HG02623 (cell line): ENCODE data around the gene LENG9.

ENCODE experiments used
- ATAC-seq: cut with Tn5 transposase; IDR thresholded peaks from one replicate; pipeline ENCODE4 v1.9.1; 2021; ENCODE audit warnings: moderate library complexity; ENCODE audit not compliant: unreplicated experiment

Gene LENG9

DNA sequence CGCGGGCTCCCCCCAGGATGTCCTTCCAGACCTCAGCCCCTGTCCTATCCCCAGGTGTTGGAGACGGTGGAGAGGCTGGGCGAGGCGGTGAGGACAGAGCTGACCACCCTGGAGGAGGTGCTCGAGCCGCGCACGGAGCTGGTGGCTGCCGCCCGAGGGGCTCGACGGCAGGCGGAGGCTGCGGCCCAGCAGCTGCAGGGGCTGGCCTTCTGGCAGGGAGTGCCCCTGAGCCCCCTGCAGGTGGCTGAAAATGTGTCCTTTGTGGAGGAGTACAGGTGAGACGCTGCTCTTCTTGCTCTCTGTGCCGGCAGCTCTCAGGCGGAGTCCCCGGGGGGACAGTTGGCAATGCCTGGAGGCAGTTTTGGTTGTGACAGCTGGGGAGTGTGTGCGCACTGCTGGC is 41.4 kb downstream of the LENG9 start:
- no peak for ATAC-seq

DNA sequence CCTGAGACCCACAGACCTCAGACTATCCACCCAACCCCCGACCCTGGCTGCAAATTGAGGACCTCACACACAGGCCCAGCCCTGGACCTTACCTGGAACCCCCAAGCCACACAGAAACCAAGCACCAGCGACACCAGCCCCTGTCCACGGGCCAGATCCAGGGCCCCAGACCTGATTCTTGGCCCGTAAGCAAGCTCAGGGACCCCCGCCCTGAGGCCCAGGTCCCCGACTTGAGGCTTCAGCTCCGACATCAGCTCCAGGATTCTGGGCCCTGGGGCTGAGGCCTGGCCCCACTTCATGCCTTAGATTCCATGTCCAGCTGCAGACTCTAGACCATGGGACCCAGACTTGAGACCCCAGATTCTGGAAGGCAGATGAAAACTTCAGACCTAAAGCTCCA is 42.1 kb downstream of the LENG9 start:
- ATAC-seq = no peak

DNA sequence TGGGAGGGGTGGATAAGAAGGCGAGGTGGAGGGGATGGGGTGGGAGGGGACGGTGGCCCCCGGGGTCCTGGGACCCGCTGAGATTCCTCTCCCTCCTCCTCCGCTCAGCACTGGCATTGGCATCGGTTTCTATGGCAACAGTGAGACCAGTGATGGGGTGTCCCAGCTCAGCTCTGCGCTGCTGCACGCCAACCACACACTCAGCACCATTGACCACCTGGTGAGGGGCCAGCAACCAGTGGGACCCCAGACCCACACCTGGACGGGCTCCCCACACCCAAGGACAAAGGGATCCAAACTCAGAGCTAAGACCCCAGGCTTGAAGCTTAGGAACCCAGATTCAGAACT is 42.4 kb downstream of the LENG9 start:
- ATAC-seq = no peak

DNA sequence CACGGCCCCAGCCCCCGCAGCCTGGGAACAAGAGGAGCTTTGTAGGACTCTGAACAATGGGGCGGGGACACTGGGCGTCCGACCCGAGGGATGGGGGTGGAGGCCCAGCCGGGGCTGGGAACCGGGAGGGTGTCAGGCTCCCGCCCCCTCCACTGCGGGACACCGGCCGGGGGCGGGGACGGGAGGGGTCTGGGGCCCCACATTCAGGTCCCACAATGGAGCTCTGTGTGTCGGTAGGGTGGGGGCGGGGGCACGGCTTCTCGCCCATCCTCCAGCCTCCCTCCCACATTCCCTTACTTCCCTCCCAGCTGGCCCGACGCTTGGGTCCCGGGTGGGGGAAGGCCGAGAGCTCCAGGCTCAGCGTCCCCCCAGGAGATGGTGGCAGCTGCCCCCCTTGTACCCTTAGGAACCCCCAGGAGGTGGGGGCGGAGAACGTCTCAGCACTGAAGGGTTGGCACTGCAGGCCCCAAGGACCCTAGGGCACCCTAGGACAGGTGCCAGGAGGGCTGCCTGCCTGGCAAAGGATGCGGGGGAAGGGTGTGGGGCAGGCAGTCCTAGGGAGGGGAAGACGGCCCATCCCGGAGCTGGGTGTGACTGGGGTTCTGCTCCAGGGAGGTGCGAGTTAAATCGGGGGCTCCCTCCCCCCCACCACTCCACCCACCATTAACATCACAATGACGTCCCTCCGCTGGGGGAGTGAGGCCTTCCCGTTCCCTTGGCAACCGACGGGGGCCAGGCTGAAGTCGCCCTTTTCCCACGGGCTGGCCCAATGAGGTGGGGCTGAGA is 43.0 kb downstream of the LENG9 start:
- no peak for ATAC-seq

DNA sequence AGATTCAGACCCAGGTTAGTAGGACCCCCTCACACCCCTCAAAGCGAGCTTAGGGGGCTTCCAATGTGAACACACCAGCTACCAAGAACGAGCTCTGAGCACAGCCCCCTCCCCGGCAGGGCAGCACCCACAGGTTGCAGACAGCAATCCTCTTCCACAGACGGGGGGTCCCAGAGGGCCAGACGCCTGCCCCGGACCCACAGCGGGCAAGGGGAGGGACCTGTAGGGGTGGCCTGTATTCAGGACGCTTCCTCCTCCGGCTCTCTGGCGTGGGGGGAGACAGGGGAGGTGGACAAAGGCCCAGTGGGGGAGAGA is 43.6 kb downstream of the LENG9 start:
- ATAC-seq = no peak

DNA sequence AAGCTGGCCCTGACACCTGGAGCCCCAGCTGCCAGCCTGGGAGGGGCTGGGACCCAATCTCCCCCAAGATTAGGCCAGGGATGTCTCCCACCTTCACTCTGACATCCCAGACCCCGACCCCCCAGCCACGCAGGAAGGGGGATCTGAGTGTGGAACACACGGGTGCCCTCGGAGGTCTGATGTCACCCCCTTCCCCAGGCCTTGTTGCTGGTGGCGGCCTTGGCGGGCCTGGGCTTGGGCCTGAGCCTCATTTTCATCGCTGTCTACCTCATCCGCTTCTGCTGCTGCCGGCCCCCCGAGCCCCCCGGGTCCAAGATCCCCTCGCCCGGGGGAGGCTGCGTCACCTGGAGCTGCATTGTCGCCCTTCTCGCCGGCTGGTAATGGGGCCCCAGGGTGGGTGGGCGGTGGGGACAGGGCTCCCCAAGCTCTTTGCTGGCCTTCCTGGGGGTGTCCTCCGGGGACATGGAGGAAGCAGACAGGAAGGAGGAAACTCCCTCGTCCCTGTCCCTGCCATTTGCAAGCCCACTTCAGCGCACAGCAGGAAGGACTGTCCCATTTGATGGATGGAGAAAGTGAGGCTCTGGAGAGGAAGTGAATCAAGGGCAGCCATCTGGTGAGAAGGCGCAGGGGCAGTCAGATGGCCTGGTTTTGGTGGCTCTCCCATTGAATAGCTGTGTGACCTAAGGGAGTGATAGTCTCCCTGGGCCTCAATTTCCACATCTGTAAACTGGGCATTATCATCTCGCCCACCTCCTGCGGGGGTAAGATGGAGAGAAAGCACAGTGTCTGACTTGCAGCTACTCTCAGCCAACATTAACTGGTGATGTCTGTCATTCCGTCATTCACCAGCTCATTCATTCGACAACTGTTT is 44.4 kb downstream of the LENG9 start:
- no peak for ATAC-seq

DNA sequence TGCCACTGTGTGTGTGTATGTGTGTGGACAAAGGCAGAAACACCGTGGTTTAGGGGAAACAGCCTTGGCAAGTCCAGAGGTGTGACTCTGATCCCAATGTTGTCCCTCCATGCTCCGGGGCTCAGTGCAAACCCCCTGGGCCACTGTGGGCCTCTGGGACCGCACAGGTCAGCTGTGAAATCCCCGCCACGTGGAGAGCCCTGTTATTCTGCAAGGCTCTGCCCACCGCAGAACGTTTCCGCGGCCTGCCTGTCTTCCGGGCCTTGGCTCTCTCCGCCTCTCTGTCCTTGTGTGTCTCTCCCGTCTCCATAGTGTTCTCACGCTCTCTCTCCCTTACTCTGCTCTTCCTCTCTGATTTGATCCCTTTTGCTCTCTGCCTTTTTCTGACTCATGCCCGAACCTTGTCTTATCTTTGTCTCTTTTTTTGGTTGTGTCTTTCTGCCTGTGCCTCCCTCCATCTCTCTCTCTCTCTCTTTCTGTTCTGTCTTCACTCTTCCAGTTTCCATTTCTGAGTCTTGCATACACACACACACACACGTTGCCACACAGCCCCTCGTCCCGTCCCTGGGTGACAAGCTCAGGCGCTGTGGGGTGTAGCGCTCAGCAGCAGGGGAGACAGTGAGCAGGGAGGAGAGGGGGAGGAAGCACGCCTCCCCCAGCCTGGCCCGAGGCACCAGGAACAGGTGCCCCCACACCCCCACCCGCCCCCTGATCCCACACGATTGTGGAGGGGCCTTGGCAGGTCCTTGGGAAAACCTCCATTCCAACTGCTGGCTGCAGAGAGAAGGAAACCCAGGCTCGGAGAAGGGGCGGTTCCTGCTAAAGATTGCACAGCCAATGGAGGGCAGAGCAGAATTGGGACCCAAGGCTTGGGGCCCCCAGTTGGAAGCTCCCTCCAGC is 45.3 kb downstream of the LENG9 start:
- ATAC-seq = no peak

DNA sequence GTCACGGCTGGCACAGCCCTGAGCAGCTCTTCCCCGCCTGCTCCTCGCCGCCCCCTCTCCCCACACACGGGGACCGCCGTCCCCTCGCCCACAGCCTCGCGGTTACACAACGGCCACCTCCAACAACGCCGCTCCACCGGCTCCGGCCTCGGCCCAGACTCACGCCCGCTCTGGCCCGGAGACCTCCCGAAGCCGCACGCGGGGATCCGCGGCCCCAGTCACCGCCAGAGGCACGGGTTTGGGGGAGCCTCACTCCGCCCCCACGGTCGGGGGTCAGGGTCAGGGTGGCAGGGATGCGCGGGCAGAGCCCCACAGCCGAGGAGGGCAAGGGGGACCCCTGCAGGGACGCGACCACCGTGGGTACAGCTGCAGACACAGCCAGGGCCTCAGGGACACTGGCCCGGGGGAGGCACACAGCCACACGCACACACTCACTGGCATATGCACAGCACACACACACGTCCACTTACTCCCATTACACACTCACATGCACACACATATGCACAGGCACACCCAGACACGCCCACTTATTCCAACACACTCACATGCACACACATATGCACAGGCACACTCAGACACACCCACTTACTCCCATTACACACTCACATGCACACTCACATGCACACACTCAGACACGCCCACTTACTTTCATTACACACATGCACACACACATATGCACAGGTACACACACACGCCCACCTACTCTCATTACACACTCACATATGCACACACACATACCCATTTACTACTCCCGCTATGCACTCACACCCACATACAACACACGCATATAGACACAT is 46.7 kb downstream of the LENG9 start:
- no peak for ATAC-seq

DNA sequence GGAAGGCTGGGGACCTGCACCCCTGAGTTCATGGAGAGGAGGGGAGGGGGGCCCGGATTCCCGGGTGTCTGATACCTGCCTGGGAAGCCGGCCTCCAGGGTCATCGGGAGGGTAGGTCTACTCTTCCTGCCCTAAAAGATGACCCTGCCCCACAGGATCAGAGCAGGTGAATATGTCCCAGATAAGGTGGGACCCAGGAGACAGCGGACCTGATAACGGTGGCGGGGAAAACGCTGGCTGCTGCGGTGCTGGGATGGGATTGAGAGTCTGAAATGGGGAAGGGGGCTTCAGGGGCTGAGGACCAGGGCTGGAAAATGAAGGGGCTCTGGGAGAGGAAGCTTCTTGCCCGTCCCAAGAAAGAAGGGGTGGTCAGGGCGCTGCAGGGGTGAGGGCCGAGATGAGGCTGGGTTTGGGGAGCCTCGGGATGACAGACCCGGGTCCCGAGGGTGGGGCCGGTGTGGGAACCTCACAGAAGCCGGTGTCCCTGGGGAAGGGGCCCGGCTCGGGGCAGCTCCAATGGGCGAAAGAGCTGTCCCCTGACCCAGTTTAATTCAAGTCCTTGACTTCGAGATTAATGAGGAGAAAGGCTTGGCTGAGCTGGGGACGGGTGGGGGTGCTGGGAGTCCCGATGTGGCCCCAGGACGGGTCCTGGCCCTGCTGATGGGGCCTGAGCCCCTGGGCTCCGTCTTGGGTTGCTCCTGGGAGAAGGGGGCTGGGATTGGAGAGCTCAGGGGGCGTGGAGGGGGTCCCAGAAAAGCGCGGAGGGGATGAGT is 47.5 kb downstream of the LENG9 start:
- no peak for ATAC-seq

DNA sequence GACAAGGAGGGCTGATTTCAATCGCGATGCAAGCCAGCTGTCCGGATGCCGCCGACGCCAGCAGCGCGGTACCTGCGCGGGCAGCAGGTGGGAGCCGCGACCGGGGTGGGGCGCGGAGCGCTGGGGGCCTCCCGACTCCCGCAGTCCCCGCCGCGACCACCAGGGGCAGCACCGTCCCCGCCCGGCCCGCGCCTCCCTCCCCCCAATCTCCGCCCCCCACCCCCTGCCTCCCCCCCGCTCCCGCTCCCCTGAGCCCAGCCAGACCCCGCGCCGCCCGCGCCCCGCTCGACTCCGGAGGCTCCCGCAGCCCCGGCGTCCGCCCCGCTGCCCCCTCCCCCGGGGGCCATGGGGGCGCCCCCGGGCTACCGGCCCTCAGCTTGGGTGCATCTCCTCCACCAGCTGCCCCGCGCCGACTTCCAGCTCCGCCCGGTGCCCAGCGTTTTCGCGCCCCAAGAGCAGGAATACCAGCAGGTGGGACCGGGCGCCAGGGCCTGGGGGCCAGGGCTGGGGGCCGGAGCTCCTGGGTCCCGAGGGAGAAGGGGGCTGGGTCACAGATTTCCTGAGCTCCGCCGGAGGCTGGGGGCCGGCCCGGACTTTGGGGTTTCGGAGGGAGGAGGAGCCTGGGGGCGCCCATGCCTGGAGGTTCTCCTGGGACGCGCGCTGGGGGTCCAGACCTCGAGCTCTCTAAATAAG is 48.2 kb downstream of the LENG9 start, which contains the start of gene TTYH1:
Gene TTYH1, plus strand, starts transcription at position 257 of the 693 bp plus-strand sequence. Its CDS starts 89 bp downstream, at position 346.
- no peak for ATAC-seq

DNA sequence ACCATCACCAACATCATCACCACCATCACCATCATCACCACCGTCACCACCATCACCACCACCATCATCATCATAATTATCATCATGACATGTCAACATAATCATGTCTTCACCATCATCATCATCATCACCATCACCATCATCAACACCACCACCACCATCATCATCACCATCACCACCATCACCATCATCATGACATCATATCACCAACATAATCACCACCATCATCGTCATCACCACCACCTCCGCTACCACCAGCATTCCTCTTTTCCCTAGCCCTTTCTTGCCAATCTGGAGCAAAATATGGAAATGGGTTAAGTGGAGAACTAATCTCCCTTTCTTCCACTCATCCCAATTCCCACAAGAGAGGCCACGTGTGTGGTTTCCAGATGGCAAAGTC is 49.4 kb downstream of the LENG9 start:
- ATAC-seq = no peak

DNA sequence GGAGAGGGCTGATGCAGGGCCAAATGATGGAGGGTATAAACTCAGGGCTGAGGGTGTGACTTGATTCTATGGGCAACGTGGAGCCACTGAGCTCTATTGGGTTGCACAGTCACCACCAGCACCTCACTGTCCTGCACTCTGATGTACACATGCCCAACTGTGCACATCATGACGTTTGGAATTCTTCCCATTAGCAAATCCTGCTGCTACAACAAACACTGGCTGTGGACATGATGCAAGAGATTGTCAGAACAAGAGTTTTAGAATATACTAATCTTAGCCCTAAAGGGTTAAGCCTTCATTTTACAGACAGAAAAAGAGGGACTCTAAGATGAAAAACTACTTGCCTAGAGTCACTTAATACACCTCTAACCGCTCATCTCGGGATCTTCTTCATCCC is 50.7 kb downstream of the LENG9 start:
- ATAC-seq = no peak
